SK-N-SH (cell line): ENCODE measurements around the gene CCDC88C. TPM values are rescaled to one million over a fixed set of nuclear protein-coding genes. Genes with fewer than 3 reads are reported as not detected.

Experiments
- CTCF ChIA-PET: fragments of 300-600, 350-600 bp; formaldehyde crosslinking; extraction: SDS; loops from one replicate; lab custom pipeline; 2021; lab: Yijun Ruan, JAX
- POLR2A ChIA-PET: fragments of 350-600 bp; sonication (Branson Sonifier 250); formaldehyde crosslinking; extraction: SDS; loops from one replicate; lab custom pipeline; 2020; ENCODE audit warnings: antibody characterized with exemption, inconsistent platforms; lab: Yijun Ruan, JAX
- DNase-seq: peaks from one replicate; pipeline ENCODE4 v3.0.0; 2012
- H2AFZ ChIP-seq: fragments of 200-600 bp; sonication (generic); 2 replicates; pipeline ENCODE4 v1.8.1; 2016; ENCODE audit warnings: antibody characterized with exemption, mild to moderate bottlenecking, low read depth
- H3F3A ChIP-seq: fragments of 200-600 bp; sonication (generic); replicated peaks from 2 replicates; pipeline ENCODE3; 2016; ENCODE audit warnings: antibody characterized with exemption, mild to moderate bottlenecking; ENCODE audit not compliant: insufficient read depth
- H3K27ac ChIP-seq, 2 experiments: fragments of 200-500 bp in 1 of 2; fragments of 200-600 bp in 1 of 2; sonication (Bioruptor generic) in 1 of 2; sonication (generic), shearing (Covaris generic) in 1 of 2; 2 replicates each; pipeline versions ENCODE4 v1.5.1 to v1.6.1; 2014 to 2016; ENCODE audit warnings: low read depth in 2 of 2, inconsistent platforms in 1 of 2, low read length in 1 of 2, mild to moderate bottlenecking in 1 of 2, mixed read lengths in 1 of 2
- H3K27me3 ChIP-seq: fragments of 200-600 bp; sonication (generic), shearing (Covaris generic); 2 replicates; pipeline ENCODE4 v1.6.1; 2016; ENCODE audit warnings: mixed run types; ENCODE audit not compliant: insufficient read depth
- H3K36me3 ChIP-seq, 2 experiments: fragments of 200-500 bp in 1 of 2; fragments of 200-600 bp in 1 of 2; sonication (Bioruptor generic) in 1 of 2; sonication (generic) in 1 of 2; replicated peaks in 1 of 2; 2 replicates each; pipeline versions ENCODE3 to v1.5.1; 2014 to 2016; ENCODE audit warnings: low read length in 1 of 2, mild to moderate bottlenecking in 1 of 2; ENCODE audit not compliant: insufficient read depth in 2 of 2, control insufficient read depth in 1 of 2
- H3K4me1 ChIP-seq, 2 experiments: fragments of 200-500 bp in 1 of 2; fragments of 200-600 bp in 1 of 2; sonication (Bioruptor generic) in 1 of 2; sonication (generic), shearing (Covaris generic) in 1 of 2; 2 replicates each; pipeline versions ENCODE4 v1.5.1 to v1.6.1; 2014 to 2016; ENCODE audit warnings: low read depth in 1 of 2, low read length in 1 of 2, mixed run types in 1 of 2; ENCODE audit not compliant: insufficient read depth in 2 of 2, control insufficient read depth in 1 of 2
- H3K4me2 ChIP-seq: fragments of 200-600 bp; sonication (generic), shearing (Covaris generic); 2 replicates; pipeline ENCODE4 v1.6.1; 2017; ENCODE audit warnings: mixed run types
- H3K4me3 ChIP-seq, 2 experiments: fragments of 200-500 bp in 1 of 2; fragments of 200-600 bp in 1 of 2; sonication (Bioruptor generic) in 1 of 2; sonication (generic), shearing (Covaris generic) in 1 of 2; 2 replicates each; pipeline versions ENCODE4 v1.5.1 to v1.8.1; 2014 to 2016; ENCODE audit warnings: low read depth in 2 of 2, inconsistent platforms in 1 of 2, low read length in 1 of 2, mild to moderate bottlenecking in 1 of 2, mixed read lengths in 1 of 2, moderate library complexity in 1 of 2
- H3K79me2 ChIP-seq: fragments of 200-600 bp; sonication (generic); 2 replicates; pipeline ENCODE4 v1.8.1; 2017; ENCODE audit warnings: mild to moderate bottlenecking; ENCODE audit not compliant: insufficient read depth
- H3K9ac ChIP-seq: fragments of 200-600 bp; sonication (generic); 2 replicates; pipeline ENCODE4 v1.6.1; 2017; ENCODE audit warnings: mixed run types
- H3K9me2 ChIP-seq: fragments of 200-600 bp; sonication (generic); 2 replicates; pipeline ENCODE4 v1.6.1; 2017; ENCODE audit warnings: mixed run types
- H3K9me3 ChIP-seq: fragments of 200-600 bp; sonication (generic); 2 replicates; pipeline ENCODE4 v1.6.1; 2017; ENCODE audit warnings: mixed run types, mild to moderate bottlenecking, moderate library complexity
- H4K20me1 ChIP-seq: fragments of 200-600 bp; sonication (generic); 2 replicates; pipeline ENCODE4 v1.6.1; 2017; ENCODE audit warnings: mild to moderate bottlenecking, mixed run types; ENCODE audit not compliant: insufficient read depth
- CHD2 ChIP-seq: fragments of 150-350 bp; IDR thresholded peaks from 2 replicates; pipeline ENCODE4 v1.6.1; 2018; ENCODE audit warnings: low read length; ENCODE audit not compliant: partially characterized antibody
- ELF1 ChIP-seq: IDR thresholded peaks from 2 replicates; pipeline ENCODE4 v1.4.0; 2012
- EZH2phosphoT487 ChIP-seq: fragments of 200-600 bp; sonication (generic); IDR thresholded peaks from 2 replicates; pipeline ENCODE4 v1.6.1; 2017; ENCODE audit warnings: low read depth, mixed run types, mild to moderate bottlenecking, antibody characterized with exemption, moderate library complexity, borderline replicate concordance
- FOSL2 ChIP-seq: IDR thresholded peaks from 2 replicates; pipeline ENCODE4 v1.4.0; 2012; ENCODE audit warnings: low read depth, mild to moderate bottlenecking, moderate library complexity, borderline replicate concordance
- FOXJ3 ChIP-seq: sonication (generic); formaldehyde crosslinking; IDR thresholded peaks from 2 replicates; pipeline ENCODE4 v1.5.1; 2020; ENCODE audit warnings: mild to moderate bottlenecking, missing genetic modification reagents
- GABPA ChIP-seq: IDR thresholded peaks from 2 replicates; pipeline ENCODE4 v1.4.0; 2012; ENCODE audit warnings: low read depth, mild to moderate bottlenecking
- IRF3 ChIP-seq: fragments of 150-350 bp; IDR thresholded peaks from 2 replicates; pipeline ENCODE4 v1.6.1; 2016; ENCODE audit warnings: mild to moderate bottlenecking, low read depth, low read length
- MXI1 ChIP-seq: IDR thresholded peaks from 2 replicates; pipeline ENCODE4 v1.6.1; 2012; ENCODE audit warnings: mild to moderate bottlenecking, low read depth, low read length, improper control_type of control experiment
- NRF1 ChIP-seq: IDR thresholded peaks from 2 replicates; pipeline ENCODE4 v1.6.1; 2012; ENCODE audit warnings: low read depth, mild to moderate bottlenecking, low read length
- RAD21 ChIP-seq: IDR thresholded peaks from 2 replicates; pipeline ENCODE4 v1.6.1; 2012; ENCODE audit warnings: mild to moderate bottlenecking, low read length
- REST ChIP-seq: IDR thresholded peaks from 2 replicates; pipeline ENCODE4 v1.6.1; 2012; ENCODE audit warnings: mild to moderate bottlenecking, low read depth, low read length, moderate library complexity
- RXRA ChIP-seq: IDR thresholded peaks from 2 replicates; pipeline ENCODE4 v1.4.0; 2012; ENCODE audit warnings: low read depth, mild to moderate bottlenecking, borderline replicate concordance
- SIN3A ChIP-seq: IDR thresholded peaks from 2 replicates; pipeline ENCODE4 v1.6.1; 2012; ENCODE audit warnings: low read depth, mild to moderate bottlenecking, low read length, moderate library complexity, borderline replicate concordance
- SMC3 ChIP-seq: IDR thresholded peaks from 2 replicates; pipeline ENCODE4 v1.6.1; 2012; ENCODE audit warnings: low read depth, low read length, improper control_type of control experiment
- TAF1 ChIP-seq: IDR thresholded peaks from 2 replicates; pipeline ENCODE4 v1.6.1; 2012; ENCODE audit warnings: low read depth, mild to moderate bottlenecking, low read length, moderate library complexity, borderline replicate concordance
- TCF12 ChIP-seq: IDR thresholded peaks from 2 replicates; pipeline ENCODE4 v1.4.0; 2012
- USF1 ChIP-seq: IDR thresholded peaks from 2 replicates; pipeline ENCODE4 v1.4.0; 2012; ENCODE audit warnings: low read depth, borderline replicate concordance
- YY1 ChIP-seq: IDR thresholded peaks from 2 replicates; pipeline ENCODE4 v1.4.0; 2012; ENCODE audit warnings: low read depth, mild to moderate bottlenecking
- WGBS: methylation state at CpG from one replicate; pipeline ENCODE4 v1.1.6; 2017; ENCODE audit warnings: low lambda C conversion rate; 5-methylcytosine and 5-hydroxymethylcytosine counted together
- polyA plus RNA-seq, 3 experiments: library from polyadenylated mRNA; depleted of rRNA; stranded (reverse); fragments of >200 nt; gene quantifications; 2 replicates each; pipeline ENCODE4 v1.2.3, GENCODE V29; 2012
- TF ChIP-seq, protein P1 (sequence below): IDR thresholded peaks from 2 replicates; pipeline ENCODE4 v1.4.0; 2012; ENCODE audit warnings: low read depth

The CCDC88C gene
- polyA plus RNA-seq, 1 of the 3 experiments (the other 2 are of a cell fraction), result 0.39 TPM

- Histone ChIP-seq H4K20me1 (no peaks in the 10 kb centered on the region), H2AFZ (no peak overlapping the region), H3K36me3 (no peaks in the 10 kb centered on the region), H3K9me2 (no peaks in the 10 kb centered on the region), H3K4me3 (no peak overlapping the region), H3K27ac (no peak overlapping the region), H3K4me1 (peaks cover 0 to 13% of the 10 kb centered on the region in 2 experiments; a peak in 1 of 4 replicates), H3K4me2 (no peak overlapping the region), H3K9ac (no peak overlapping the region), H3K27me3 (no peaks in the 10 kb centered on the region), H3K79me2 (no peaks in the 10 kb centered on the region), H3F3A (no peaks in the 10 kb centered on the region), H3K9me3 (no peaks in the 10 kb centered on the region)
- ChIA-PET POLR2A (no interaction called here), CTCF (interaction anchor here (1.2 to 1.7 kb wide), 5 partner anchors 9 to 234 kb away, joined by 3 to 10 read pairs (median 4); no protein-coding TSS in a partner anchor)
- 77% methylated on average over 6 of the region's 8 CpGs for WGBS
- TF ChIP-seq IRF3, result no peak
- TF ChIP-seq TCF12, result no peak
- no peak for TF ChIP-seq TAF1
- TF ChIP-seq EZH2phosphoT487, result no peak
- TF ChIP-seq RXRA, result no peak
- TF ChIP-seq FOXJ3 (CRISPR knock-in tag), result no peak
- TF ChIP-seq GABPA, result no peak
- no peak for TF ChIP-seq REST
- TF ChIP-seq SIN3A, result no peak
- no peak for TF ChIP-seq MXI1
- TF ChIP-seq YY1, result no peak
- no peak for TF ChIP-seq SMC3
- no peak for TF ChIP-seq FOSL2
- no peak for TF ChIP-seq NRF1
- TF ChIP-seq USF1, result no peak
- TF ChIP-seq, protein P1, sequence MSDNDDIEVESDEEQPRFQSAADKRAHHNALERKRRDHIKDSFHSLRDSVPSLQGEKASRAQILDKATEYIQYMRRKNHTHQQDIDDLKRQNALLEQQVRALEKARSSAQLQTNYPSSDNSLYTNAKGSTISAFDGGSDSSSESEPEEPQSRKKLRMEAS, result no peak
- no peak for TF ChIP-seq ELF1
- TF ChIP-seq RAD21, result no peak
- no peak for TF ChIP-seq CHD2
- no peak for DNase-seq
Measured at GRCh38 chr14:91406451-91406850, 11.2 kb downstream of the CCDC88C start.
